Heart left ventricle (tissue), 16 donors: ENCODE results near the gene SYTL5. TPM values are rescaled to one million over a fixed set of nuclear protein-coding genes. Genes with fewer than 3 reads are reported as not detected.

ENCODE experiments used
- ATAC-seq, 4 donors: fragments of 200-7000 bp; cut with Tn5 transposase; one replicate each; pipeline ENCODE4 v1.9.1; 2020 to 2022; ENCODE audit warnings: moderate library complexity in 4 of 4, mild to moderate bottlenecking in 3 of 4, moderate number of reproducible peaks in 1 of 4
- DNase-seq, 5 donors: peaks; one replicate each; pipeline ENCODE4 v3.0.0-alpha.2; 2020
- H3K27ac ChIP-seq, 12 donors: fragments of 200-600 bp; sonication (generic) in 4 of 12; one replicate each; pipeline versions ENCODE4 v1.5.0 to v1.8.0; 2016 to 2022; ENCODE audit warnings: mild to moderate bottlenecking in 2 of 12
- H3K27me3 ChIP-seq, 9 donors: fragments of 200-600 bp; sonication (generic) in 2 of 9; one replicate each; pipeline versions ENCODE4 v1.5.1 to v1.8.0; 2016 to 2022; ENCODE audit warnings: mild to moderate bottlenecking in 3 of 9
- H3K36me3 ChIP-seq, 9 donors: fragments of 200-600 bp; sonication (generic) in 2 of 9; one replicate each; pipeline versions ENCODE4 v1.5.0 to v1.8.0; 2018 to 2022; ENCODE audit warnings: mild to moderate bottlenecking in 2 of 9
- H3K4me1 ChIP-seq, 12 donors: fragments of 200-600 bp; sonication (generic) in 4 of 12; one replicate each; pipeline versions ENCODE4 v1.5.0 to v1.8.0; 2016 to 2022; ENCODE audit warnings: mild to moderate bottlenecking in 3 of 12
- H3K4me3 ChIP-seq, 12 donors: fragments of 200-600 bp; sonication (generic) in 4 of 12; one replicate each; pipeline versions ENCODE4 v1.5.0 to v1.8.0; 2017 to 2022; ENCODE audit warnings: mild to moderate bottlenecking in 9 of 12, moderate library complexity in 4 of 12
- H3K9me3 ChIP-seq, 12 donors: fragments of 200-600 bp; sonication (generic) in 4 of 12; one replicate each; pipeline versions ENCODE4 v1.5.0 to v1.8.0; 2016 to 2022; ENCODE audit warnings: mild to moderate bottlenecking in 1 of 12
- CTCF ChIP-seq, 12 donors: fragments of 200-600 bp; sonication (generic) in 4 of 12; IDR thresholded peaks; one replicate each; pipeline versions ENCODE4 v1.5.0 to v1.8.0; 2018 to 2022; ENCODE audit warnings: antibody characterized with exemption in 12 of 12, mild to moderate bottlenecking in 5 of 12
- POLR2A ChIP-seq, 2 donors: fragments of 450-650 bp; IDR thresholded peaks; one replicate each; pipeline ENCODE4 v1.6.1; 2017; ENCODE audit warnings: antibody characterized with exemption in 2 of 2, mild to moderate bottlenecking in 2 of 2, moderate library complexity in 2 of 2
- WGBS, 4 donors: extraction: QIAGEN DNeasy Blood & Tissue Kit in 2 of 4; methylation state at CpG; one replicate each; pipeline versions ENCODE4 v1.1.5 to v1.1.7; 2013 to 2018; 5-methylcytosine and 5-hydroxymethylcytosine counted together
- intact Hi-C, 10 donors: fragments of 100-400 bp; cut with DNase I; formaldehyde crosslinking; loops; one replicate each; pipeline versions ENCODE4 v1.11.1 to v1.14.2; 2022
- polyA plus RNA-seq, 2 donors: library from polyadenylated mRNA; stranded (reverse); fragments of 200-250 nt; gene quantifications; one replicate each; pipeline ENCODE4 v1.2.3, GENCODE V29; 2013
- total RNA-seq, 9 donors: library from RNA; depleted of rRNA in 2 of 9; stranded (reverse); fragments of >200 nt in 2 of 9; fragmentation: NEBNext Ultra II Directional in 3 of 9; extraction: Animal tissue kit (Norgen Biotek cat#: 25700) in 3 of 9; gene quantifications; one replicate each; pipeline versions ENCODE4 v1.1.0 to v1.2.4, GENCODE V29; 2016 to 2023
- donor health status: ischemic (EF 13 %, LVEDD 7.1; RV severe dilation, severe dysfunction).
- donor health status: healthy with polysubstance abuse.
- donor health status: DM: no; HTN: yes; CAD: no.
- donor health status: DM: no; HTN: no; CAD: no.
- donor health status: ischemic (EF 25% LVEDD 6.9; RV normal size, moderate dysfunction).
- donor health status: ischemic (EF 25% LVEDD 5.7; RV mildly dilated, moderate dysfunction).
- donor health status: healthy.
- donor health status: DM: yes; HTN: yes; CAD: no.
- donor health status: ischemic (EF 35%, LVEDD 5.7; RV mildly dilated, moderate dysfunction).
- donor health status: nonischemic (EF 11% LVEDD 7.7; RV severe dilation, severe dysfunction).
- donor health status: DM: yes; HTN: yes; CAD: no.
- donor health status: PGD.
- donor health status: ischemic (EF 29% LVEDD 5.4; RV normal size, mild dysfunction).
- donor health status: nonischemic (EF 23%, LVEDD 6.1; RV moderate dilation, normal function).

SYTL5 gene
- total and polyA plus RNA-seq, 11 donors, result 0.04 to 2.8 (median 0.29) TPM; not detected in 2

GRCh38 chrX:38126179-38126578 is 119.8 kb downstream of the SYTL5 start:
- H3K4me1 ChIP-seq, result no peaks in the 10 kb centered on the region
- H3K27me3 ChIP-seq, result no peaks in the 10 kb centered on the region
- no peaks in the 10 kb centered on the region for H3K36me3 ChIP-seq
- no peak overlapping the region for H3K4me3 ChIP-seq
- ATAC-seq (no peak), DNase-seq (no peak)
- no peak overlapping the region for H3K27ac ChIP-seq
- TF ChIP-seq POLR2A (IDR thresholded peaks at IDR 0.05) (no peak), CTCF (IDR thresholded peaks at IDR 0.05) (no peak)
- 64 to 88% (median 79%) methylated on average over 3 of the region's 3 CpGs for WGBS, 4 donors
- intact Hi-C loops, result no loop called here
- H3K9me3 ChIP-seq, result no peaks in the 10 kb centered on the region

GRCh38 chrX:38127961-38128360 is 121.6 kb downstream of the SYTL5 start:
- H3K36me3 ChIP-seq, result no peaks in the 10 kb centered on the region
- H3K4me3 ChIP-seq, result no peak overlapping the region
- no peak for DNase-seq
- TF ChIP-seq POLR2A (IDR thresholded peaks at IDR 0.05) (no peak), CTCF (IDR thresholded peaks at IDR 0.05) (no peak)
- no peaks in the 10 kb centered on the region for H3K4me1 ChIP-seq
- intact Hi-C loops, result no loop called here
- ATAC-seq, result no peak
- 81 to 95% (median 86%) methylated on average over 1 of the region's 1 CpG for WGBS, 4 donors
- H3K9me3 ChIP-seq, result no peaks in the 10 kb centered on the region
- H3K27ac ChIP-seq, result no peak overlapping the region
- H3K27me3 ChIP-seq, result peaks cover 0 to 6% (median 0%) of the 10 kb centered on the region in 9 donors

- Histone ChIP-seq H3K4me3 (no peak overlapping the region), H3K9me3 (no peaks in the 10 kb centered on the region), H3K36me3 (no peaks in the 10 kb centered on the region), H3K27me3 (peaks cover 0 to 8% (median 0%) of the 10 kb centered on the region in 9 donors), H3K4me1 (no peaks in the 10 kb centered on the region), H3K27ac (no peak overlapping the region)
- ATAC-seq (no peak), DNase-seq (no peak)
- no peak for TF ChIP-seq POLR2A (IDR thresholded peaks at IDR 0.05)
- TF ChIP-seq CTCF (IDR thresholded peaks at IDR 0.05), result no peak
- intact Hi-C loops, result no loop called here
Measured at GRCh38 chrX:38129366-38129765, 123.0 kb downstream of the SYTL5 start.

- no peak overlapping the region for H3K27ac ChIP-seq
- no peaks in the 10 kb centered on the region for H3K36me3 ChIP-seq
- DNase-seq (no peak), ATAC-seq (no peak)
- no peaks in the 10 kb centered on the region for H3K9me3 ChIP-seq
- H3K4me1 ChIP-seq, result peaks cover 0 to 8% (median 0%) of the 10 kb centered on the region in 12 donors
- WGBS, 4 donors, result 45 to 72% (median 66%) methylated on average over 2 of the region's 2 CpGs
- intact Hi-C loops, result no loop called here
- H3K4me3 ChIP-seq, result no peak overlapping the region
- no peak for TF ChIP-seq POLR2A (IDR thresholded peaks at IDR 0.05)
- TF ChIP-seq CTCF (IDR thresholded peaks at IDR 0.05), result no peak
- peaks cover 0 to 18% (median 0%) of the 10 kb centered on the region in 9 donors for H3K27me3 ChIP-seq
Measured at GRCh38 chrX:38138157-38138891, 132.0 kb downstream of the SYTL5 start.
